ENCODE measurements around the gene SLC10A7.

DNA sequence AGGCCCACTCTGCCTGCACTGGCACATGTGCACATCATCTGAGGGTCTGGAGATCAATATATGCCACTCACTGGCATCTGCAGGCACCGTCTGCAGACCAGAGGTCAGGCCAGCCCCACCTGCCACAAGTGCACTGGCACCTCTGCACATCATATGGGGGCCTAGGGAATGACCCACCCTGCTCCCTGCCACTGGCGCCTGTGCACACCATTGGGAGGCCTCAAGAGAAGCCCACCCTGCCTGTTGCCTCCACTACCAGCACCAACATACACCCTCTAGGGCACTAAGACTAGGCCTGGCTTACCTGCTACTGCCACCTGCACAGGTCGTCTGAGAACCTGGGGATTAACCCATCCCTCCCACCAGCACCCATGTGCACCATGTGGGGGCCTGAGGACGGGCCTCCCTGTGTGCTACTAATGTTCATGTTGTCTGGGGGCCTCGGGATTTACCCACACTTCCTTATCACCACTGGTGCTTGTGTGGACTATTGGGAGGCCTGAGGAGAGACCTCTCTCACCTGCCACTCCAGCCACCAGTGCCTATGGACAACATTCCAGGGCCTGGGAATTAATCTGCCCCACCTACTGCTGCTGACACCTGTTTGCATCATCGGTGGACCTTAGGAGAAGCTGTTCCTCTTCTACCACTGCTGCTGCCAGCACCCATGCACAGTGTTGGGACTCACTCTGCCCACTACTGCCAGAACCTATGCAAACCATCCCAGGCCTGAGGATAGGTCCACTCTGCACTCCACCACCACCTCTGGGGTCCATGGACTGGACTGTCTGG lies 193.7 kb downstream of the SLC10A7 start:
- TF ChIP-seq, protein P1, sequence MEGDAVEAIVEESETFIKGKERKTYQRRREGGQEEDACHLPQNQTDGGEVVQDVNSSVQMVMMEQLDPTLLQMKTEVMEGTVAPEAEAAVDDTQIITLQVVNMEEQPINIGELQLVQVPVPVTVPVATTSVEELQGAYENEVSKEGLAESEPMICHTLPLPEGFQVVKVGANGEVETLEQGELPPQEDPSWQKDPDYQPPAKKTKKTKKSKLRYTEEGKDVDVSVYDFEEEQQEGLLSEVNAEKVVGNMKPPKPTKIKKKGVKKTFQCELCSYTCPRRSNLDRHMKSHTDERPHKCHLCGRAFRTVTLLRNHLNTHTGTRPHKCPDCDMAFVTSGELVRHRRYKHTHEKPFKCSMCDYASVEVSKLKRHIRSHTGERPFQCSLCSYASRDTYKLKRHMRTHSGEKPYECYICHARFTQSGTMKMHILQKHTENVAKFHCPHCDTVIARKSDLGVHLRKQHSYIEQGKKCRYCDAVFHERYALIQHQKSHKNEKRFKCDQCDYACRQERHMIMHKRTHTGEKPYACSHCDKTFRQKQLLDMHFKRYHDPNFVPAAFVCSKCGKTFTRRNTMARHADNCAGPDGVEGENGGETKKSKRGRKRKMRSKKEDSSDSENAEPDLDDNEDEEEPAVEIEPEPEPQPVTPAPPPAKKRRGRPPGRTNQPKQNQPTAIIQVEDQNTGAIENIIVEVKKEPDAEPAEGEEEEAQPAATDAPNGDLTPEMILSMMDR (IDR thresholded peaks at IDR 0.05): no peak
- no peak for TF ChIP-seq POLR2AphosphoS5 (IDR thresholded peaks at IDR 0.05)
- TF ChIP-seq EP300 (IDR thresholded peaks at IDR 0.05): no peak
